Inflammatory macrophage treated with lipopolysaccharide for 4 hours (primary cell): ENCODE results near the gene PTPN7.
A peak's percentile ranks its signal among the peaks of the same experiment; 100 is the strongest.
"Not testable (repeated sequence)": the region's sequence is repeated elsewhere in the genome, so short reads cannot be mapped to it uniquely, and the experiment has no call there.

Source experiments
- DNase-seq: peaks from one replicate; pipeline ENCODE4 v3.0.0-alpha.2; 2020

The PTPN7 gene

DNA sequence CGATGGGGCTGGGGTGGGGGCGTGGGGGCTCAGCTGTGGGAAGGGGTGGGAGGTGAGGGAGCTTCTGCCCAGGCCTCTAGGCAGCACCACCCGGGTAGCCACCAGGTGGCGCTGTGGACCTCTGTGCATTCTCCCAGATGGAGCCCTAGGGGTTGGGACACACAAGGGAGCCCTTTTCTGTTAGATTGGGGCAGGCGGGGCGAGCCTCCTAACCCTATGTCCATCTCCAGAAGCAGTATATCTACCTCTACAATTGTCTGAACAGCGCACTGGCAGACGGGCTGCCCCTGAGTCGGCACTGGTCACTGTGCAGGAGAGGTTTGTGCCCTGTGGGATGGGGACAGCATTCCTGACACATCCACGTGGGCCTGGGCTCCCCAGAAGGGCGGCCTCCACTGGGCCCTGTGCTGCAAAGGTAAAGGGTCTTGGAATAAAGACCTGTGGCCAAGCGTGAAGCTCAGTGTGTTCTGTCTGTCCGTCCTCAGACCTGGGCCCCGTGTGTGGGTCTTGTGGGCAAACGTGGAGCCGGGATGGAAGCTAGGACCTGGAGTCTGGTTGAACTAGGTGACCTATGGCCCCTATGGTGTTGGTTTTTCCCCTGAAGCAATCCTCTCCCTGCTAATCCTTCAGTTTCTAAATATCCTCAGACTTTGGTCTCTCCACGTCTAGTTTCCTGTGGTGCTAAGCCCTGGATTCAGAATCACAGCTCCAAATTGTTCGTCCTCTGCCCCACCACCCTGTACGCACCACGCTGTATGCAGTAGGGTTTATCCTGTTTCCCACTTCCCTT, 28.8 kb upstream of the PTPN7 start:
- DNase-seq: peak; percentile 72

DNA sequence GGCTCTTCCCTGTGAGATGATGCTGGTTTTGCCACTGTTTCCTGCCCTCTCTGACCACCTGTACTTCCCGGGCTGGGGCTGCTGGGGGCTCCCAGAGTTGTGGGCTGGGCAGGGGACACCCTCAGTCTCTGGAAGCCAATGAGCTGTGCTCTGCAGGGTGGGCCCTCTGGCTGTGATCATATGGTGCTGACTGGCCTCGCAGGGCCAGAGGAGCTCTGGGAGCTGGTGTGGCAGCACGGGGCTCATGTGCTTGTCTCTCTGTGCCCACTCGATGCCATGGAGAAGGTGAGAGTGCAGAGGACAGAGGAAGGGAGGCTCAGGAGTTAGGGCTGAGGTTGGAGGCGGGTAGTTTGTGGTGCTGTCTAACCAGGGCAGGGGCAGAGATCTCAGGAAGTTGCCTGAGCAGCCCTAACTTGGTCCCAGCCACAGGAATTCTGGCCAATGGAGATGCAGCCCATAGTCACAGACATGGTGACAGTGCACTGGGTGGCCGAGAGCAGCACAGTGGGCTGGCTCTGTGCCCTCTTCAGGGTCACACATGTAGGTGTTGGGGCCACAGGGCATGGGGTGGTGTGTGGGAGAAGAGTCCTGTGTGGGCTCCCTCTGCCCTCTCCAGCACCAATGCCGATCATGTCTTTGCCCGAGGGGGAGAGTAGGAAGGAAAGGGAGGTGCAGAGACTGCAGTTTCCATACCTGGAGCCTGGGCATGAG, 27.4 kb upstream of the PTPN7 start:
- no peak for DNase-seq

DNA sequence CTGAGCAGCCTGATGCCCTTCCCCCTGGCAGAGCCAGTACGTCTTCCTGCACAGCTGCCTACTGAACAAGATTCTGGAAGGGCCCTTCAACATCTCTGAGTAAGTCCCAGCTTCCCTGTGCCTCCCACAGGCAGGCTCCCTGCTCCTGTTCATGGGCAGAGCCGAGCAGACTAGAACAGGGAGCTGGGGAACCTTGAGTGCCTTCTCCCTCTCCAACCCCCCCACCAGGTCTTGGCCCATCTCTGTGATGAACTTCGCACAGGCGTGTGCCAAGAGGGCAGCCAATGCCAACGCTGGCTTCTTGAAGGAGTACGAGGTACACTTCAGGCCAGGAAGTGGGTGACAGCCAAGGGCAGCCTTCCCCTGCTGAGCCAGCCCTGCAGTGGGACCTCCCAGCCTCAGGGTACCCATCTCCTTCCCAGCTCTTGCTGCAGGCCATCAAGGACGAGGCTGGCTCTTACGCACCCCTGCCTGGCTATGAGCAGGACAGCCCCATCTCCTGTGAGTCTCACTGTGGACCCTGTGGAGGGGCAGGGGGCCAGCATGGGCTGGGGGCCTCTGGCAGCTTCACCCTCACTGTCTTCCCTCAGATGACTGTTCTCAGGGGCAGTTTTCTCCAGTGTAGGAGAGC, 26.8 kb upstream of the PTPN7 start:
- no peak for DNase-seq

DNA sequence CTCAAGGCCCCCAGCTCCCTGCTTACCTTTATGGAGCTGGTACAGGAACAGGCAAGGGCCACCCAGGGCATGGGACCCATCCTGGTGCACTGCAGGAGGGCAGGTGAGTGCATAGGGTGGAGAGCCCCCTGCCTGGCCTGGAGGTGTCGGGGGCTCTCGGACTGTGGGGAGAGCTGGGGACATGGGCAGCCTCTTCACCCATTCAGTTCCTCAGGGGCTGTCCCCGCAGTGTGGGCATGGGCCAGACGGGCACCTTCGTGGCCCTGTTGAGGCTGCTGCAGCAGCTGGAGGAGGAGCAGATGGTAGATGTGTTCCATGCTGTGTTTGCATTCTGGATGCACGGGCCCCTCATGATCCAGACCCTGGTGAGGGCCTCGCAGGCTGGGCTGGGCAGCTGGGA, 25.9 kb upstream of the PTPN7 start:
- no peak for DNase-seq

DNA sequence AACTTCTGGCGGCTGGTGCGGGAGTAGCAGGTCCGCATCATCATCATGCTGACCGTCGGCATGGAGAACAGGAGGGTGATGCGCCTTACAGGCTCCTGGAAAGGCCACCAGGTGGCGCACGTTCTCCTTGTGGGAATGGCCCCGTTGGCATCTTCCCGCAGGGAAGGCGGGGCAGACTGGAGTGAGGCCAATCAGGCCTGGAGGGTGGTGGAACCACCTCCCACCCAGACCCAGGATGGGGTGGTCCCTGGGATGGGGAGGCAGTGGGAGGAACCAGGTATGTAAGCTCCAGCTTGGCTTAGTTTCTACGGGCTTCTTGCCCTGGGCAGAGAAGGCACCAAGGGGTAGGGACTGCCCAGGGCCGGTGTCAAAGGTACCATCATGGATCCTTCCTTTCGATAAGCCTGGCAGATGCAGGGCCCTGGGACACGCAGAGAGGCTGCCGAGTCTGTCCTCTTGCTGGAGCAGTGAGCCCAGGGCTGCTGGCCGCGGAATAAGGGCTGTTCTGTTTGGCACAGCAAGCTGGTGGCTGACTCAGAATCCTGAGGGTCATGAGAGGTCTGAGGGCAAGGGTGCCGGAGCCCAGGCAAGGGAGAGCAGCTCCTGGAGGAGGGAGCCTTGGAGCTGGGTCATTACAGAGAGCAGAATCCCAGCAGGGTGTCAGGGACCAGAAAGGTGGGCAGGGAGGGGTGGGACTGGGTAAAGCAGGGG, 24.5 kb upstream of the PTPN7 start:
- peak; percentile 81 for DNase-seq

DNA sequence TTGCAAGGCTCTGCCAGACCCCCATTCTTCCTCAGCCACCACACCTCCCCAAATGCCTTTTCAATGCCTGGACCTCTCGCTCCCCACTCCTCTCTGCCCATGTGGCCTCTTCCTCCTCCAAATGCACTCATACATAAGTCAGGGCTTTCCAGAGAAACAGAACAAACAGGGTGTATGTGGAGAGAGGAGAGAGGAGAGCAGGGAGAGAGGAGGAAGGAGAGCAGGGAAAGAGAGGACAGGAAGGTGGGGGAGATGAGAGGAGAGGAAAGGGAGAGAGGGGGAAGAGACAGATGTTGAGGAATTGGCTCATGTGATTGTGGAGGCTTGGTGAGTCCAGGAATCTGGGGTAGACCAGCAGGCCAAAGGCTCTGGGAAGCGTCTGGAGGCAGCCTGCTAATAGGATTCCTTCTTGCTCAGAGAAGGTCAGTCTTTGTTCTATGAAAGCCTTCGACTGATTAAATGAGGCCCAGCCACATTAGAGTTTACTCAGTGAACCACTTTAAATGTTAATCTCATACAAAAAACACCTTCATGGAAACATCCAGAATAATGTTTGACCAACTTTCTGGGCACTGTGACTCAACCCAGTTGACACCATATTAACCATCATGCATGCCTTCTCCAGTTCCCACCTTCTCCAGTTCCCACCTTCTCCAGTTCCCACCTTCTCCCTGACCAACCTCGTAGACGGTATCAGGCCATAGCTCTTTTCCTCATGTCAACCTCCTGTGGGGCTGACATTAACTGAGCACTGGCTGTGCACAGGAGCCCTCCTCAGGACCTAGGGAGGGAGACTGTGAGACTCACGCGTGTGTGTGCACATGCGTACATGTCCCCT, 21.9 kb upstream of the PTPN7 start:
- no peak for DNase-seq

DNA sequence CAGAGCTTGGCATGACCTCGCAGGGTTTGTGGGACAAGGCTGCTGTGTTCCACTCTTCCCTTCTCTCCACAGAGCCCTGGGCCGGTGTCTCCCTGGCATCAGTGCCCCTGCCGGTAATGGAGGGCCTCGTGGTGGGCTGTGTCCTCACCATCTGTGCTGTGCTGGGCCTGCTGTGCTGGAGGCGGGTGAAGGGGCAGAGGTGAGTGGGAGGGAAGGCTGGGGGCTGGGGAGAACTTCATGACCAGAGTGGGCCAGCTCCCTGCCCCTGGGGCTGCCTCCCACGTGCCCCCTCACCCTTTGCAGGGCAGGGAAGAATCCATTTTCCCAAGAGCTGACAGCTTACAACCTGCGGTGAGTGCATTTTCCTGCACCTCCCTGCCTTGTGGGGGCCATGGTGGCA, 21.2 kb upstream of the PTPN7 start:
- DNase-seq: no peak

DNA sequence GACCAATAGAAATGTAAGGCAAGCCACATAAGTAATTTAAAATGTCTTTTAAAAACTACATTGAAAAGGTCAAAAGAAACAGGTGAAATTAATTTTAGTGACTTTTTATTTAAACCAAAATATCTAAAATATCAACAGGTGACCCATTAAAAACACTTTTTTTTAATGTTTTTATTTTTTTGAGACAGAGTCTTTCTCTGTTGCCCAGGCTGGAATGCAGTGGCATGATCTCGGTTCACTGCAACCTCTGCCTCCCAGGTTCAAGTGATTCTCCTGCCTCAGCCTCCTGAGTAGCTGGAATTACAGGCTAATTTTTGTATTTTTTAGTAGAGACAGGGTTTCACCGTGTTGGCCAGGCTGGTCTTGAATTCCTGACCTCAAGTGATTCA, 20.3 kb upstream of the PTPN7 start:
- not testable (repeated sequence) for DNase-seq

DNA sequence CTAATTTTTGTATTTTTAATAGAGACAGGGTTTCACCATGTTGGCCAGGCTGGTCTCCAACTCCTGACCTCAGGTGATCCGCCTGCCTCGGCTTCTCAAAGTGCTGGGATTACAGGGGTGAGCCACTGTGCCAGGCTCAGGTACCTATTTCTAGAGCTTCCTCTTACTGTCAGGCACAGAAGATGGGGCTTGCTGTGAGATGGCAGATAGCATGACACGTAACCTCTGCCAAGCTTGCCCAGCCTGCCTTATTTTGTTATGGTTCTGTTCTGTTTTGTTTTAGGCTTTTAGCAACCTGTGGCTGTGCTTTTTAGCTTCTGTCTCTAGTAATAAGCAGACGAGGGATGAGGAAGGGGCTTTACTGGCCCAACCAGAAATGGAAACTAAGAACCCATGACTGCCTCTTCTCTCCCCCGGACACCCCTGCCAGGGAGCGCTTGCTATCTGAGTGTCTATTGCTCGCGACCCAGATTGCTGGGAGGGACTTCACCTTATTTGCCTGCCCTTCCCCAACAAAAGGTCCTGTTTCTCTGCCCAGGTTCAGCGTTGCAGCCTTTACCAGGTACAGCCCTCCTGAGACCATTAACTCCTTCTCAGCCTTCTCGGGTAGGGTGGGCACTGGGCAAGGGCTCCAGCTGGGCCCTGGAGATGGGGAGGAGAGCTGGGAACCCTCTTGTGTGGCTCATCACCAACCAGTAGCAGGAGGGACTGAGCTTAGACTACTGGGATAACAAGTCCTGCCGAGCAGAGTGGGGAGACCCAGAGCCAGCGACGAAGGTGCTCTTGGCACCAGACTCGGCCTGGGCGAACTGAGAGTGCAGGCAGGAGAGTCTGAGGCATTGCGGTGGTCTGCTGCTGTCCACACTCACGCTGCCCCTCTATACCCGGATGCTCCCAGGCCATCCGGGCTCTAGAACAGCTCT, 19.7 kb upstream of the PTPN7 start:
- no peak for DNase-seq

DNA sequence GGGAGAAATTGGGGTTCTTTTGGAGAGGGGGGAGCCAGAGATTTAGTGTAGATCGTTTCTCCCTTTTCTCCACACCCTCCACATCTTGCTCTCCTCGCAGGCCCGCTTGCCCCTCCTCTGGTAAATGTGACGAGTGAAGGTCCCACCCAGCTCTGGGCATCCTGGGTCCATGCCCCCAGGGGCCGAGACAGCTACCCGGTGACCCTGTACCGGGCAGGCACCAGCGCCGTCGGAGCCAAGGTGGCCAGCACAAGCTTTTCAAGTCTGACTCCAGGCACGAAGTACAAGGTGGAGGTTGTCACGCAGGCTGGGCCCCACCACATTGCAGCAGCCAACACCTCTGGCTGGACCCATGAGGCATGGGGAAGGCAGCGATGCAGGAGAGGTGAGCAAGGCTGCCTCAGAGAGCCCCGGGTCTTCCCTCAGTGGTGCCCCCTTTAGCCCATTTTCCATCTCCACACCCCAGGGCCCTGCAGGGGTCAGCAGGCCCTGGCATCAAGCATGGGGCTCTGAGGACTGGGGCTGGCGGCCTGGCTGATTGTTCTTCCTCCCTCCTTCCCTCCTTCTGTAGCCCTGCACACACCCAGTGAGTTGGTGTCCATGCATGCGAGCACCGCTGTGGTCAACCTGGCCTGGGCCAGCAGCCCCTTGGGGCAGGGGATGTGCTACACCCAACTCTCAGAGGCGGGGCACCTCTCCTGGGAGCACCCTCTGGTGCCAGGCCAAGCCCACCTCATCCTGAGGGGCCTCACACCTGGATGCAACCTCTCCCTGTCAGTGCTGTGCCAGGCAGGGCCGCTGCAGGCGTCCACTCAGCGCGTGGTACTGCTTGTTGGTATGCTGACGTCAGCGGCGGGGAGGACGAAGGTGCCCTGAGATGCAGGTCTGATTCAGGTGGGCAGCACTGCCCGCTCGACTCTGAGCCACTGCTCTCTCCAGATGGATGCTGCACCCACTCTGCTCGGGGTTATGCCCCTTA, 16.8 kb upstream of the PTPN7 start:
- DNase-seq: no peak

DNA sequence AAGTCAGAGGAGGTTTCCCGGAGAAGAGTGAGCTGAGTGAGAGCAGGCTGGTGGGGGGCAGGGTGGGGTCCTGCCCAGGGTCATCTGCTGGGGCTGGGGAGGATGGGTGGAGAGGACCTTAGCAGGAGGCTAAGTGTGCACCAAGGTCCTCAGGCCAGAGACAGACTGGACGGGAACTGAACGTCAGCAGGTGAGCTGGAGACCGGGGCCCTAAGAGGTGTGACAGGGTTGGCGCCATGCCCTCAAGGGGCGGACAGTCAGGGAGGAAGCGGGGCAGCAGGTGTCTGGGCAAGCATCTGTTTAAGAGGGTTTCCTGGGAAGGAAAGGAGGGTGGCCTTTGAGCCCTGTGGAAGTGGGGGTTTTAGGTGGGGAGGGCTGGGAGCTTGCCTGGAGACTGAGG, 13.6 kb upstream of the PTPN7 start:
- DNase-seq: no peak

DNA sequence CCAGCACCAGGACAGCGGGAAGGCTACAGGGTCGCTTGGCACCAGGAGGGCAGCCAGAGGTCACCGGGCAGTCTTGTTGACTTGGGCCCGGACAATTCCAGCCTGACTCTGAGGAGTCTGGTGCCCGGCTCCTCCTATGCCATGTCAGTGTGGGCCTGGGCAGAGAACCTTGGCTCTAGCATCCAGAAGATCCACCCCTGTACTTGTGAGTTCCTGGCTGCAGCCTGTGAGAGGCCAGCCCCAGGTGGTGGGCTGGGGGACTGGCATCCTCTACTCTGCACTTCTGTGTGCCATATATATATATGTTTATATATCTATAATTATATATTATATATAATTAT, 11.6 kb upstream of the PTPN7 start:
- no peak for DNase-seq

DNA sequence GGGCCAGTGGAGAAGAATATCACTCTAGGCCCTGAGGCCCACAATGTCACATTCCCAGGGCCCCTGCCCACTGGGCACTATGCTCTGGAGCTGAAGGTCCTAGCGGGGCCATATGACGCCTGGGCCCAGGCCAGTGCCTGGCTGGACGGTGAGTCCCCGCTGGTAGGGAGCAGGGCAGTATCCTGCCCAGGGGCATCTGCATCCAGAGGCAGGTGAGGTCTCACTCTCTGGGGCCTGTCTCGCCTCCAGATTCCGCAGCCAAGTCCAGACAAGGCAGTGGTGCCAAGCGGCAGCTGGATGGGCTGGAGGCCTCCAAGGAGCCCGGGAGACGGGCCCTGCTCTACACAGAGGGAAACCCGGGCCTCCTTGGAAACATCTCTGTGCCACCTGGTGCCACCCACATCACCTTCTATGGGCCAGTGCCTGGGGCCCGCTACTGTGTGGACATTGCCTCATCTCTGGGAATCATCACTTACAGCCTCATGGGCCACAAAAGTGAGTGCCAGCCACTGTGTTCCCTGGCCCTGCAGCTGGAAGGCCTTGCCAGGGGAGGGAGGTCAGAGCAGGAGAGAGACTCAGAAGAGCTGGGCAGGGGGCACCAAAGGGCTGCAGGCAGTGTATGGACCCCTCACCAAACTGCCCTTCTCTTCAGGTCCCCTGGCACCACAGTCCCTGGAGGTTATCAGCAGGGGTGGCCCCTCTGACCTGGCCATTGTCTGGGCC, 11.1 kb upstream of the PTPN7 start:
- no peak for DNase-seq

DNA sequence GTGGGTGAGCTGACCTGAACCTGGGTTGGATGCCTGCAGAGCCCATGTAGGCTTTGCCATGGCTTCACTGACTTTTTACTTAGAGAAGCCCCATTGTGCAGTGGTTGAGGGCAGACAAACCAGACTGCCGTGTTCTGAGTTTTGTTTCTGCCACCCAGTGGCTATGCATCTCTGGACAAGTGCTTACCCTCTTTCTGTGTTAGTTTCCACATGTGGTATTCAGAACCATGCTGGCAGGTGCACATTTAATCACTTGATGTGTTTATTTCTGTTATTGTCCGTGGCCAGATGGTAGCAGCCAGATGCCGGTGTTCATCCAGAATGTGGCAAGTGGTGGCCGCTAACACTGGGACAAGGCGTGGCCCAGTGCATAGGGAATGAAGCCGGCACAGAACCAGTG, 10.3 kb upstream of the PTPN7 start:
- no peak for DNase-seq

DNA sequence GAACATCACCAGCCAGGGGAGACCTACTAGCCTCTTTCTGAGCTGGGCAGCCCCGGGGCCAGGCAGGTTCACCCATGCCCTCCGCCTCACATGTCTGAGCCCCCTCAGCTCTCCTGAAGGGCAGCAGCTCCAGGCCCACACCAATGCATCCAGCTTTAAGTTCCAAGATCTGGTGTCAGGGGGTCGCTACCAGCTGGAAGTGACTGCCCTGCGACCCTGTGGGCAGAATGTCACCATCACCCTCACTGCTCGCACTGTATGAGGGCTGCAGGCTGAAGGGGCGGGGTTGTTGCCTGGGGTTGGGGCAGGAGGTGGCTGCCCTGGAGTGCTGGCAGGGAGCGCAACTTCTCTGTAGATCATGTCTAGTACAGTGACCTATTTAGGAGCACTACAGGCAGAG, 8.5 kb upstream of the PTPN7 start:
- no peak for DNase-seq

DNA sequence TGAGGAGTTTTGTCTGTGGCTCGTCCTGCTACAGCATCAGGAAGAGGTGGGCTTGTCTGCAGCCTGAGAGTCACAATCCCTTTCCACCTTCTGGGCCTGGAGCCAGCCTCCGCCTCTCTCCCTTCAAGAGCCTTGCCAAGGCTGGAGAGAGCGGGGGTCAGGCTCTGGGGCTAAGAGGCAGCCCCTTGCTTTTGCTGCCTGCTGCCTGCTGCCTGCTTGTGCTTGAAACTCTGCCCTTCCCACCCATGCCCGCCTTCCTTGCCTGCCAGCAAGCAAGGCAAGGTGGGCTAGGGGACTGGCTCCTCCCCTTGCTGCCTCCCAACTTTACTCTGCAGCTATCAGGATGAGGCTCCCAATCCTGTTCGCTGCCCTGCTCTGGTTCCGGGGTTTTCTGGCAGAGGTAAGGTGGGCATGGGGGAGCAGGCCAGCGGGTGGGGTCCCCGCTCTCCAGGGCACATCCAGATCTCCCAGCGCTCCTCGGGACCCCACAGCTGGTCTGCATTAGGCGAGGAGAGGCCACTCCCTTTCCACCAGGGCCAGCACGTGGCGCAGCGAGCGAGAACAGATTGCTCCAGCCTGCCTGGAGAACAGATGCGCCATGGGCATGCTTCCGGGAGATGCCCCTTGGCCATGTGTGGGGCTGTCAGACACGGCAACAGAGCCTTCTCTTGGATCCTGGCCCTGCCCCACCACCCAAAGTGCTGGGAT, 7.5 kb upstream of the PTPN7 start:
- DNase-seq: no peak

DNA sequence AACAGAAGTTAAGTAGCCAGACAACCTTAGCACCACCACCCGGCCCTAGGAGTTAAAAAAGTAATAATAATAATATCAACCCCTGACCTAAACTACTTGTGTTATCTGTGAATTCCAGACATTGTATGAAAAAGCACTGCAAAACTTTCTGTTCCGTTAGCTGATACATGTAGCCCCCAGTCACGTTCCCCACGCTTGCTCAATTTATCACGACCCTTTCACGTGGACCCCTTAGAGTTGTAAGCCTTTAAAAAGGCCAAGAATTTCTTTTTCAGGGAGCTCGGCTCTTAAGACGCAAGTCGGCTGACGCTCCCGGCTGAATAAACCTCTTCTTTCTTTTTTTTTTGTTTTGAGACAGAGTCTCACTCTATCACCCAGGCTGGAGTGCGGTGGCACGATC, 6.7 kb upstream of the PTPN7 start:
- not testable (repeated sequence) for DNase-seq

DNA sequence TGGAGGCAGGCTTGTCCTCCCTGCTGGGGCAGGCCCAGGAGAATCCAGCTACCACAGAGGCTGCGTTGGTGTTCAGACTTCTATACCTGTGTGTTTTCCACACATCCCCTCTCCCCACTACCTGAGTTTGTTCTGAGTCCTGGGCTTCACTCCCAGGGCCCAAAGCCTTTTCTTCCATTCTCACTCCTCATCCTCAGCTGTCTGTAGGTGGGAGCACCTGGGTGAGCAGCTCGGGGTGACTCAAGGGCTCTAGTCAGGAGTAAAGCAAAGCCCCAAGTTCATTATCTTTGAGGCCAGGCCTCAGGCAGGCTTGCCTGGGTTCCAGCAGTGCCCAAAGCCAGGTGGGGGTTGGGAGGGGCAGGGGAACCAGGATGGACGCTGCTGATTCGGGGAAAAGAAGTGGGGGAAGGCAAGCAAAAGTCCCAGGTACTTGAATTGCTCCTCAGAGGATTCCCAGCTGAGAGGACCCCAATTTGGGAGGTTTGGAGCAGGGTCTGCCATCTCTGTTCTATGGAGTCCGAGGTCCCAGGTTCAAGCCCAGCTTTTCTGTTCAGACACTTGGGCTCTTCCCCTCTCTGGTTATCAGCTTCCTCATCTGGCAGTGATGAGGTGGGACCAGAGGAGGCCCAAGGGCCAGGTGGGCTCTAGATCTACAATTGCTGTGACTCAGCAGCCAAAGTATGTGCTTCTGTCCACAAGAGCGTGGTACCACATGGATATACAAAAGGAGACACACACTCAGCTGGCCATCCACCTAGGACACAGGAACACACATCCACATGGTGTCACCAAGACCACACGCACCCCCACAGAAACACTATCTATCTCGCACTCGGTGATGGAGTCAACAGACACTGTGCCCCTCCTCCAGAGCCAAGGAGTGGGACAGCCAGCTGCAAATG, 5.8 kb upstream of the PTPN7 start:
- DNase-seq: no peak
